ENCODE results near the gene USB1. TPM values are rescaled to one million over a fixed set of nuclear protein-coding genes. Genes with fewer than 3 reads are reported as not detected.

Gene USB1
- total RNA-seq, 1 experiment from 2014 or later: 17.9 TPM

- Histone ChIP-seq H3K36me3 (no peaks in the 10 kb centered on the region), H3K9me3 (no peaks in the 10 kb centered on the region), H3K4me3 (no peak overlapping the region), H3K27me3 (peaks cover 5% of the 10 kb centered on the region; the same call in 1 of the 2 replicates)
- no peak for DNase-seq
These were observed 61.6 kb downstream of the USB1 start for GRCh38 chr16:58062821-58063220.

- no peaks in the 10 kb centered on the region for H3K9me3 ChIP-seq
- H3K36me3 ChIP-seq: no peaks in the 10 kb centered on the region
- DNase-seq: no peak
- no peaks in the 10 kb centered on the region; the same call in 1 of the 2 replicates for H3K27me3 ChIP-seq
- no peak overlapping the region for H3K4me3 ChIP-seq
These were observed 62.3 kb downstream of the USB1 start for GRCh38 chr16:58063377-58064076.

GRCh38 chr16:58070585-58070984 is 69.4 kb downstream of the USB1 start:
- Histone ChIP-seq H3K9me3 (no peaks in the 10 kb centered on the region; the same call in 1 of the 2 replicates), H3K27me3 (no peaks in the 10 kb centered on the region), H3K36me3 (no peaks in the 10 kb centered on the region), H3K4me3 (no peak overlapping the region)
- DNase-seq: no peak

Other genes with a start within 250 kb of the USB1 start
- gene KIFC3, start 198.9 kb upstream of the USB1 start, total RNA-seq (2014; rRNA removed; shearing (Covaris generic); ENCODE audit: low replicate concordance): 196 and 322 TPM in 2 replicates
- not detected in 2 replicates for gene CNGB1, start 30.3 kb upstream of the USB1 start, total RNA-seq (2014; rRNA removed; shearing (Covaris generic); ENCODE audit: low replicate concordance)
- gene ZNF319, start 735 bp upstream of the USB1 start, total RNA-seq (2014; rRNA removed; shearing (Covaris generic); ENCODE audit: low replicate concordance): 9.3 and 15.5 TPM in 2 replicates
- gene MMP15, start 24.3 kb downstream of the USB1 start, total RNA-seq (2014; rRNA removed; shearing (Covaris generic); ENCODE audit: low replicate concordance): 9.9 and 14.5 TPM in 2 replicates
- 205 and 286 TPM in 2 replicates for gene CFAP20, start 128.0 kb downstream of the USB1 start, total RNA-seq (2014; rRNA removed; shearing (Covaris generic); ENCODE audit: low replicate concordance)
- 44.8 and 67.6 TPM in 2 replicates for gene CSNK2A2, start 196.7 kb downstream of the USB1 start, total RNA-seq (2014; rRNA removed; shearing (Covaris generic); ENCODE audit: low replicate concordance)